HepG2 (cell line): ENCODE data around the gene CES2. TPM values are rescaled to one million over a fixed set of nuclear protein-coding genes. Genes with fewer than 3 reads are reported as not detected.

Source experiments
- ARNT ChIP-seq: fragments of 450-650 bp; IDR thresholded peaks from 2 replicates; pipeline ENCODE4 v1.6.1; 2017
- CCAR2 ChIP-seq: fragments of 200-400 bp; formaldehyde crosslinking; optimal IDR thresholded peaks from 2 replicates; pipeline ENCODE3; 2018; ENCODE audit warnings: low read depth, mild to moderate bottlenecking, low read length, moderate library complexity
- FOXM1 ChIP-seq: sonication (generic); formaldehyde crosslinking; IDR thresholded peaks from 2 replicates; pipeline ENCODE4 v1.5.0; 2020; ENCODE audit warnings: missing genetic modification reagents
- HES4 ChIP-seq: sonication (generic); formaldehyde crosslinking; IDR thresholded peaks from 2 replicates; pipeline ENCODE4 v1.9.0; 2021; ENCODE audit warnings: mild to moderate bottlenecking, missing genetic modification reagents, borderline replicate concordance
- ISX ChIP-seq: sonication (generic); formaldehyde crosslinking; conservative IDR thresholded peaks from 2 replicates; pipeline ENCODE4 v1.5.0; 2020; ENCODE audit warnings: missing genetic modification reagents
- JDP2 ChIP-seq: sonication (generic); formaldehyde crosslinking; IDR thresholded peaks from 2 replicates; pipeline ENCODE4 v1.8.1; 2022; ENCODE audit warnings: missing genetic modification reagents, borderline replicate concordance
- SMAD9 ChIP-seq: sonication (generic); formaldehyde crosslinking; IDR thresholded peaks from 2 replicates; pipeline ENCODE4 v1.5.1; 2020; ENCODE audit warnings: mild to moderate bottlenecking, missing genetic modification reagents
- TBX3 ChIP-seq: fragments of 450-650 bp; IDR thresholded peaks from 2 replicates; pipeline ENCODE4 v1.6.1; 2017; ENCODE audit warnings: antibody characterized with exemption, mild to moderate bottlenecking, inconsistent platforms, borderline replicate concordance
- ZBTB1 ChIP-seq: sonication (generic); formaldehyde crosslinking; IDR thresholded peaks from 2 replicates; pipeline ENCODE4 v1.4.0; 2020; ENCODE audit warnings: missing genetic modification reagents, borderline replicate concordance
- ZFYVE20 ChIP-seq: sonication (generic); formaldehyde crosslinking; IDR thresholded peaks from 2 replicates; pipeline ENCODE4 v1.8.0; 2023; ENCODE audit warnings: low read depth, mild to moderate bottlenecking, moderate library complexity, missing genetic modification reagents, borderline replicate concordance
- ZNF12 ChIP-seq: sonication (generic); formaldehyde crosslinking; IDR thresholded peaks from 2 replicates; pipeline ENCODE4 v1.5.0; 2020; ENCODE audit warnings: missing genetic modification reagents
- ZNF614 ChIP-seq: IDR thresholded peaks from 2 replicates; pipeline ENCODE4 v1.6.1; 2018; ENCODE audit warnings: missing biosample characterization, missing genetic modification reagents, inconsistent platforms, borderline replicate concordance
- polyA plus RNA-seq, 8 experiments: library from polyadenylated mRNA; depleted of rRNA in 3 of 8; stranded (reverse) in 7 of 8; unstranded in 1 of 8; fragments of >200 nt; fragmentation: Illumina TruSeq in 4 of 8; extraction: Trizol in 4 of 8; gene quantifications; 2 replicates each; pipeline versions ENCODE4 v1.2.1 to v1.2.3, GENCODE V29; 2011 to 2016; ENCODE audit warnings: low read depth in 4 of 8, missing spikeins in 1 of 8, mixed read lengths in 1 of 8; ENCODE audit not compliant: insufficient read depth in 1 of 8
- total RNA-seq, 5 experiments: library from RNA; depleted of rRNA; stranded (reverse); fragments of >200 nt; fragmentation: Illumina TruSeq; extraction: Trizol; gene quantifications; 2 replicates each; pipeline ENCODE4 v1.2.3, GENCODE V29; 2016; ENCODE audit warnings: low read depth in 1 of 5
- TF ChIP-seq, protein P1 (sequence below): sonication (generic); formaldehyde crosslinking; IDR thresholded peaks from 2 replicates; pipeline ENCODE4 v1.5.0; 2020; ENCODE audit warnings: mild to moderate bottlenecking, missing genetic modification reagents
- TF ChIP-seq, protein P2 (sequence below): sonication (generic); formaldehyde crosslinking; IDR thresholded peaks from 2 replicates; pipeline ENCODE4 v1.5.1; 2020; ENCODE audit warnings: mild to moderate bottlenecking, missing genetic modification reagents, moderate library complexity
- TF ChIP-seq, protein P3 (sequence below): sonication (generic); formaldehyde crosslinking; IDR thresholded peaks from 2 replicates; pipeline ENCODE4 v1.5.1; 2020; ENCODE audit warnings: mild to moderate bottlenecking, missing genetic modification reagents, borderline replicate concordance
- TF ChIP-seq, protein P4 (sequence below): fragments of 450-650 bp; IDR thresholded peaks from 2 replicates; pipeline ENCODE4 v1.6.1; 2017; ENCODE audit warnings: mild to moderate bottlenecking
- TF ChIP-seq, protein P5 (sequence below): sonication (generic); formaldehyde crosslinking; IDR thresholded peaks from 2 replicates; pipeline ENCODE4 v1.5.1; 2020; ENCODE audit warnings: missing genetic modification reagents, mild to moderate bottlenecking, borderline replicate concordance

The CES2 gene
- total and polyA plus RNA-seq, 2 of the 13 experiments (the other 11 are each of a cell fraction or from before 2014, with no cell fraction given), result 50.6 to 63.8 TPM

DNA sequence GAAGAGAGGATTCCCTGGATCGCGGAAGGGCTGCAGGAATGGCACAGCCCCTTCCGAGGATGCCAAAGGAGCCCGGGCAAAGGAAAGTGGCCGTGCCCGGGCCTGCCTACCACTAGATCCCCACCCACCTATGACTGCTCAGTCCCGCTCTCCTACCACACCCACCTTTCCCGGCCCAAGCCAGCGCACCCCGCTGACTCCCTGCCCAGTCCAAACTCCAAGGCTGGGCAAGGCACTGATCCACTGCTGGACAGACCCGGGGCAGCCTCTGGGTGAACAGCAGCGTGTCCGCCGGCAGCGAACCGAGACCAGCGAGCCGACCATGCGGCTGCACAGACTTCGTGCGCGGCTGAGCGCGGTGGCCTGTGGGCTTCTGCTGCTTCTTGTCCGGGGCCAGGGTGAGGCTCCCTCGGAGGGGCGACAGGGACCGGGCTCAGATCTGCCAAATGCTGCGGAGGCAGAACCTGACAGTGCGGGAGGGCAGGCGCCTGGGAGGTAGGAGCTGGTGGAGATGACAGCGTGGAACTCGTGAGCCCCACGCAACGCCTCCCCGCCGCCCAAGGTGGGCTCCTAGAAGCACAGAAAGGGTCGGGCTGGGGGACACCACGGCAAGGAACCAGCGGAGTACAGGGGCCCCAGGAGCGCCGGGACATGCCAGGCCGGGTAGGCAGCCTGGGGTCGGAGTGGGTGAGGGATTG is at the start of gene CES2 (continued):
- TF ChIP-seq ZFYVE20 (0 out of 2 replicates have a peak, but pooled peaks have one; percentile 69), ZBTB1 (CRISPR knock-in tag) (0 out of 2 replicates have a peak, but pooled peaks have one; percentile 68), TBX3 (no peak), ZNF614 (CRISPR knock-in tag) (peak; percentile 69; the same call in 1 of the 2 replicates), JDP2 (CRISPR knock-in tag) (no peak), SMAD9 (CRISPR knock-in tag) (no peak), ZNF12 (CRISPR knock-in tag) (no peak; the same call in 1 of the 2 replicates), ARNT (no peak), FOXM1 (no peak), ISX (CRISPR knock-in tag) (no peak), CCAR2 (no peak), HES4 (CRISPR knock-in tag) (peak; percentile 88)
- TF ChIP-seq, protein P1, sequence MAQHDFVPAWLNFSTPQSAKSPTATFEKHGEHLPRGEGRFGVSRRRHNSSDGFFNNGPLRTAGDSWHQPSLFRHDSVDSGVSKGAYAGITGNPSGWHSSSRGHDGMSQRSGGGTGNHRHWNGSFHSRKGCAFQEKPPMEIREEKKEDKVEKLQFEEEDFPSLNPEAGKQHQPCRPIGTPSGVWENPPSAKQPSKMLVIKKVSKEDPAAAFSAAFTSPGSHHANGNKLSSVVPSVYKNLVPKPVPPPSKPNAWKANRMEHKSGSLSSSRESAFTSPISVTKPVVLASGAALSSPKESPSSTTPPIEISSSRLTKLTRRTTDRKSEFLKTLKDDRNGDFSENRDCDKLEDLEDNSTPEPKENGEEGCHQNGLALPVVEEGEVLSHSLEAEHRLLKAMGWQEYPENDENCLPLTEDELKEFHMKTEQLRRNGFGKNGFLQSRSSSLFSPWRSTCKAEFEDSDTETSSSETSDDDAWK (CRISPR knock-in tag), result no peak
- TF ChIP-seq, protein P2, sequence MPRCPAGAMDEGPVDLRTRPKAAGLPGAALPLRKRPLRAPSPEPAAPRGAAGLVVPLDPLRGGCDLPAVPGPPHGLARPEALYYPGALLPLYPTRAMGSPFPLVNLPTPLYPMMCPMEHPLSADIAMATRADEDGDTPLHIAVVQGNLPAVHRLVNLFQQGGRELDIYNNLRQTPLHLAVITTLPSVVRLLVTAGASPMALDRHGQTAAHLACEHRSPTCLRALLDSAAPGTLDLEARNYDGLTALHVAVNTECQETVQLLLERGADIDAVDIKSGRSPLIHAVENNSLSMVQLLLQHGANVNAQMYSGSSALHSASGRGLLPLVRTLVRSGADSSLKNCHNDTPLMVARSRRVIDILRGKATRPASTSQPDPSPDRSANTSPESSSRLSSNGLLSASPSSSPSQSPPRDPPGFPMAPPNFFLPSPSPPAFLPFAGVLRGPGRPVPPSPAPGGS (CRISPR knock-in tag), result 0 out of 2 replicates have a peak, but pooled peaks have one; percentile 76
- TF ChIP-seq, protein P3, sequence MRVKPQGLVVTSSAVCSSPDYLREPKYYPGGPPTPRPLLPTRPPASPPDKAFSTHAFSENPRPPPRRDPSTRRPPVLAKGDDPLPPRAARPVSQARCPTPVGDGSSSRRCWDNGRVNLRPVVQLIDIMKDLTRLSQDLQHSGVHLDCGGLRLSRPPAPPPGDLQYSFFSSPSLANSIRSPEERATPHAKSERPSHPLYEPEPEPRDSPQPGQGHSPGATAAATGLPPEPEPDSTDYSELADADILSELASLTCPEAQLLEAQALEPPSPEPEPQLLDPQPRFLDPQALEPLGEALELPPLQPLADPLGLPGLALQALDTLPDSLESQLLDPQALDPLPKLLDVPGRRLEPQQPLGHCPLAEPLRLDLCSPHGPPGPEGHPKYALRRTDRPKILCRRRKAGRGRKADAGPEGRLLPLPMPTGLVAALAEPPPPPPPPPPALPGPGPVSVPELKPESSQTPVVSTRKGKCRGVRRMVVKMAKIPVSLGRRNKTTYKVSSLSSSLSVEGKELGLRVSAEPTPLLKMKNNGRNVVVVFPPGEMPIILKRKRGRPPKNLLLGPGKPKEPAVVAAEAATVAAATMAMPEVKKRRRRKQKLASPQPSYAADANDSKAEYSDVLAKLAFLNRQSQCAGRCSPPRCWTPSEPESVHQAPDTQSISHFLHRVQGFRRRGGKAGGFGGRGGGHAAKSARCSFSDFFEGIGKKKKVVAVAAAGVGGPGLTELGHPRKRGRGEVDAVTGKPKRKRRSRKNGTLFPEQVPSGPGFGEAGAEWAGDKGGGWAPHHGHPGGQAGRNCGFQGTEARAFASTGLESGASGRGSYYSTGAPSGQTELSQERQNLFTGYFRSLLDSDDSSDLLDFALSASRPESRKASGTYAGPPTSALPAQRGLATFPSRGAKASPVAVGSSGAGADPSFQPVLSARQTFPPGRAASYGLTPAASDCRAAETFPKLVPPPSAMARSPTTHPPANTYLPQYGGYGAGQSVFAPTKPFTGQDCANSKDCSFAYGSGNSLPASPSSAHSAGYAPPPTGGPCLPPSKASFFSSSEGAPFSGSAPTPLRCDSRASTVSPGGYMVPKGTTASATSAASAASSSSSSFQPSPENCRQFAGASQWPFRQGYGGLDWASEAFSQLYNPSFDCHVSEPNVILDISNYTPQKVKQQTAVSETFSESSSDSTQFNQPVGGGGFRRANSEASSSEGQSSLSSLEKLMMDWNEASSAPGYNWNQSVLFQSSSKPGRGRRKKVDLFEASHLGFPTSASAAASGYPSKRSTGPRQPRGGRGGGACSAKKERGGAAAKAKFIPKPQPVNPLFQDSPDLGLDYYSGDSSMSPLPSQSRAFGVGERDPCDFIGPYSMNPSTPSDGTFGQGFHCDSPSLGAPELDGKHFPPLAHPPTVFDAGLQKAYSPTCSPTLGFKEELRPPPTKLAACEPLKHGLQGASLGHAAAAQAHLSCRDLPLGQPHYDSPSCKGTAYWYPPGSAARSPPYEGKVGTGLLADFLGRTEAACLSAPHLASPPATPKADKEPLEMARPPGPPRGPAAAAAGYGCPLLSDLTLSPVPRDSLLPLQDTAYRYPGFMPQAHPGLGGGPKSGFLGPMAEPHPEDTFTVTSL (CRISPR knock-in tag), result 0 out of 2 replicates have a peak, but pooled peaks have one; percentile 30
- TF ChIP-seq, protein P4, sequence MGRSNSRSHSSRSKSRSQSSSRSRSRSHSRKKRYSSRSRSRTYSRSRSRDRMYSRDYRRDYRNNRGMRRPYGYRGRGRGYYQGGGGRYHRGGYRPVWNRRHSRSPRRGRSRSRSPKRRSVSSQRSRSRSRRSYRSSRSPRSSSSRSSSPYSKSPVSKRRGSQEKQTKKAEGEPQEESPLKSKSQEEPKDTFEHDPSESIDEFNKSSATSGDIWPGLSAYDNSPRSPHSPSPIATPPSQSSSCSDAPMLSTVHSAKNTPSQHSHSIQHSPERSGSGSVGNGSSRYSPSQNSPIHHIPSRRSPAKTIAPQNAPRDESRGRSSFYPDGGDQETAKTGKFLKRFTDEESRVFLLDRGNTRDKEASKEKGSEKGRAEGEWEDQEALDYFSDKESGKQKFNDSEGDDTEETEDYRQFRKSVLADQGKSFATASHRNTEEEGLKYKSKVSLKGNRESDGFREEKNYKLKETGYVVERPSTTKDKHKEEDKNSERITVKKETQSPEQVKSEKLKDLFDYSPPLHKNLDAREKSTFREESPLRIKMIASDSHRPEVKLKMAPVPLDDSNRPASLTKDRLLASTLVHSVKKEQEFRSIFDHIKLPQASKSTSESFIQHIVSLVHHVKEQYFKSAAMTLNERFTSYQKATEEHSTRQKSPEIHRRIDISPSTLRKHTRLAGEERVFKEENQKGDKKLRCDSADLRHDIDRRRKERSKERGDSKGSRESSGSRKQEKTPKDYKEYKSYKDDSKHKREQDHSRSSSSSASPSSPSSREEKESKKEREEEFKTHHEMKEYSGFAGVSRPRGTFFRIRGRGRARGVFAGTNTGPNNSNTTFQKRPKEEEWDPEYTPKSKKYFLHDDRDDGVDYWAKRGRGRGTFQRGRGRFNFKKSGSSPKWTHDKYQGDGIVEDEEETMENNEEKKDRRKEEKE, result no peak
- TF ChIP-seq, protein P5, sequence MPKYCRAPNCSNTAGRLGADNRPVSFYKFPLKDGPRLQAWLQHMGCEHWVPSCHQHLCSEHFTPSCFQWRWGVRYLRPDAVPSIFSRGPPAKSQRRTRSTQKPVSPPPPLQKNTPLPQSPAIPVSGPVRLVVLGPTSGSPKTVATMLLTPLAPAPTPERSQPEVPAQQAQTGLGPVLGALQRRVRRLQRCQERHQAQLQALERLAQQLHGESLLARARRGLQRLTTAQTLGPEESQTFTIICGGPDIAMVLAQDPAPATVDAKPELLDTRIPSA (CRISPR knock-in tag), result peak; percentile 25; the same call in 1 of the 2 replicates
